Chondrocyte (in vitro differentiated cells): ENCODE data around the gene DOCK6. TPM values are rescaled to one million over a fixed set of nuclear protein-coding genes. Genes with fewer than 3 reads are reported as not detected.
A peak's percentile ranks its signal among the peaks of the same experiment; 100 is the strongest.

Experiments
- DNase-seq: peaks from one replicate; pipeline ENCODE4 v3.0.0; 2021; ENCODE audit warnings: mixed read lengths, low spot score
- H3K27ac Mint-ChIP-seq: one replicate; pipeline ENCODE4 v1.8.0; 2021; ENCODE audit warnings: mild to moderate bottlenecking, moderate library complexity, mixed read lengths; ENCODE audit not compliant: unreplicated experiment
- H3K27me3 Mint-ChIP-seq: 2 replicates; pipeline ENCODE4 v1.8.0; 2021; ENCODE audit warnings: low read depth, mixed read lengths
- H3K36me3 Mint-ChIP-seq: 2 replicates; pipeline ENCODE4 v1.8.0; 2021; ENCODE audit warnings: low read depth, mixed read lengths
- H3K4me1 Mint-ChIP-seq: 2 replicates; pipeline ENCODE4 v1.8.0; 2021; ENCODE audit warnings: low read depth, mild to moderate bottlenecking, mixed read lengths
- H3K4me3 Mint-ChIP-seq: one replicate; pipeline ENCODE4 v1.8.0; 2021; ENCODE audit warnings: mild to moderate bottlenecking, moderate library complexity, mixed read lengths; ENCODE audit not compliant: unreplicated experiment
- H3K9me3 Mint-ChIP-seq: 2 replicates; pipeline ENCODE4 v1.8.0; 2021; ENCODE audit warnings: low read depth, mixed read lengths
- total RNA-seq: library from RNA; stranded (reverse); gene quantifications from 3 replicates; pipeline ENCODE4 v1.2.1, GENCODE V29; 2021
- TF ChIP-seq, protein P1 (sequence below): fragments of 200-600 bp; sonication (generic); IDR thresholded peaks from 2 replicates; pipeline ENCODE4 v1.5.0; 2021; ENCODE audit warnings: antibody characterized with exemption, mild to moderate bottlenecking, moderate library complexity

Gene DOCK6
- total RNA-seq, 1 donor from 2014 or later: 44.4 TPM

DNA sequence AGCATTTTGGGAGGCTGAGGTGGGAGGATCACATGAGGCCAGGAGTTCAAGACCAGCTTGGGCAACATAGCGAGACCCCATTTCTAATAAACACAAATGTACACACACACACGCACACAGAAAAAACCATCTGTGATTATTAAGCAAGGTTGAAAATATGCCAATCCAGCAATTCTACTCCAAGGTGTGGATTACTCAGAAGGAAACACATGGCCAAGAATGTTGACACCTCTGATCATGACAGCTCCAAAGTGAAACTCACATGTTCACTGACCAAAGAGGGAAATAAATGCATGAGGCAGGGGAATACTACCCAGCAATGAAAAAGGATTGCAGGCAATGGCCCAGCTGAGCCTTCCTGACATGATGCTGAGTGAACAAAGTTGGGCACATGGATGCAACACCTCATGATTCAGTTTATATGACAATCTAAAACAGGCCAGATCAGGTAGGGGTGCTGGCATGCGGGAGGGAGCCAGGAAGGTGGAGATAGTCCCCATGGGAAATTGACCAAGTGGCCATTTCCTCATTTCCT is 4.4 kb downstream of the DOCK6 start:
- H3K9me3 Mint-ChIP-seq: no peaks in the 10 kb centered on the region
- TF ChIP-seq, protein P1, sequence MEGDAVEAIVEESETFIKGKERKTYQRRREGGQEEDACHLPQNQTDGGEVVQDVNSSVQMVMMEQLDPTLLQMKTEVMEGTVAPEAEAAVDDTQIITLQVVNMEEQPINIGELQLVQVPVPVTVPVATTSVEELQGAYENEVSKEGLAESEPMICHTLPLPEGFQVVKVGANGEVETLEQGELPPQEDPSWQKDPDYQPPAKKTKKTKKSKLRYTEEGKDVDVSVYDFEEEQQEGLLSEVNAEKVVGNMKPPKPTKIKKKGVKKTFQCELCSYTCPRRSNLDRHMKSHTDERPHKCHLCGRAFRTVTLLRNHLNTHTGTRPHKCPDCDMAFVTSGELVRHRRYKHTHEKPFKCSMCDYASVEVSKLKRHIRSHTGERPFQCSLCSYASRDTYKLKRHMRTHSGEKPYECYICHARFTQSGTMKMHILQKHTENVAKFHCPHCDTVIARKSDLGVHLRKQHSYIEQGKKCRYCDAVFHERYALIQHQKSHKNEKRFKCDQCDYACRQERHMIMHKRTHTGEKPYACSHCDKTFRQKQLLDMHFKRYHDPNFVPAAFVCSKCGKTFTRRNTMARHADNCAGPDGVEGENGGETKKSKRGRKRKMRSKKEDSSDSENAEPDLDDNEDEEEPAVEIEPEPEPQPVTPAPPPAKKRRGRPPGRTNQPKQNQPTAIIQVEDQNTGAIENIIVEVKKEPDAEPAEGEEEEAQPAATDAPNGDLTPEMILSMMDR: no peak
- peaks cover 4% of the 10 kb centered on the region for H3K4me1 Mint-ChIP-seq
- no peak overlapping the region for H3K4me3 Mint-ChIP-seq
- H3K27me3 Mint-ChIP-seq: no peaks in the 10 kb centered on the region
- H3K27ac Mint-ChIP-seq: no peak overlapping the region
- H3K36me3 Mint-ChIP-seq: peaks cover 1% of the 10 kb centered on the region
- DNase-seq: no peak

- Mint-ChIP-seq H3K27me3 (no peaks in the 10 kb centered on the region), H3K4me1 (peaks cover 4% of the 10 kb centered on the region), H3K27ac (no peak overlapping the region), H3K4me3 (no peak overlapping the region), H3K9me3 (no peaks in the 10 kb centered on the region), H3K36me3 (peaks cover 1% of the 10 kb centered on the region)
- no peak for DNase-seq
- TF ChIP-seq, protein P1: no peak
These were observed 6.1 kb downstream of the DOCK6 start for GRCh38 chr19:11256189-11256588.

DNA sequence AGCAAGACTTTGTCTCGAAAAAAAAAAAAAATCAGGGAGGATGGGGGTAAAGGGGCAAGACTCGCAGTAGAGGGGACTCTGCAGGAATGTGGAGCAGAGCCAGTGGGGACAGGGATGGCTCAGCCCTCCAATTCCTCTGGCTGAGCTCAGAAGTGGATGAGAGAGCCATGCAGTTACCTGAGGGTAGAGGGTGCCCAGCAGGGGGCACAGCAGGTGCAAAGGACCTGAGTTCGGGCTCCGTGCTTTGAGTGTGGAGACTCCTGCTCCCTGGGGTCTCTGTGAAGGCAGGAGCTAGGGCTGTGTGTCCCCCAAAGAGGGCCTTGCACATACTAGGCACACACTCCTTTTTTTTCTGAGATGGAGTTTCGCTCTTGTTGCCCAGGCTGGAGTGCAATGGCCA is 7.7 kb downstream of the DOCK6 start:
- H3K4me3 Mint-ChIP-seq: no peak overlapping the region
- no peaks in the 10 kb centered on the region for H3K27me3 Mint-ChIP-seq
- no peak for DNase-seq
- TF ChIP-seq, protein P1: peak; percentile 34
- H3K36me3 Mint-ChIP-seq: peaks cover 3% of the 10 kb centered on the region
- no peaks in the 10 kb centered on the region for H3K4me1 Mint-ChIP-seq
- no peak overlapping the region for H3K27ac Mint-ChIP-seq
- H3K9me3 Mint-ChIP-seq: no peaks in the 10 kb centered on the region

- Mint-ChIP-seq H3K4me3 (no peak overlapping the region), H3K27ac (no peak overlapping the region), H3K36me3 (peaks cover 5% of the 10 kb centered on the region), H3K27me3 (no peaks in the 10 kb centered on the region), H3K9me3 (no peaks in the 10 kb centered on the region), H3K4me1 (peaks cover under 1% of the 10 kb centered on the region)
- TF ChIP-seq, protein P1: no peak
- DNase-seq: no peak
These were observed 9.5 kb downstream of the DOCK6 start for GRCh38 chr19:11252665-11253355.

DNA sequence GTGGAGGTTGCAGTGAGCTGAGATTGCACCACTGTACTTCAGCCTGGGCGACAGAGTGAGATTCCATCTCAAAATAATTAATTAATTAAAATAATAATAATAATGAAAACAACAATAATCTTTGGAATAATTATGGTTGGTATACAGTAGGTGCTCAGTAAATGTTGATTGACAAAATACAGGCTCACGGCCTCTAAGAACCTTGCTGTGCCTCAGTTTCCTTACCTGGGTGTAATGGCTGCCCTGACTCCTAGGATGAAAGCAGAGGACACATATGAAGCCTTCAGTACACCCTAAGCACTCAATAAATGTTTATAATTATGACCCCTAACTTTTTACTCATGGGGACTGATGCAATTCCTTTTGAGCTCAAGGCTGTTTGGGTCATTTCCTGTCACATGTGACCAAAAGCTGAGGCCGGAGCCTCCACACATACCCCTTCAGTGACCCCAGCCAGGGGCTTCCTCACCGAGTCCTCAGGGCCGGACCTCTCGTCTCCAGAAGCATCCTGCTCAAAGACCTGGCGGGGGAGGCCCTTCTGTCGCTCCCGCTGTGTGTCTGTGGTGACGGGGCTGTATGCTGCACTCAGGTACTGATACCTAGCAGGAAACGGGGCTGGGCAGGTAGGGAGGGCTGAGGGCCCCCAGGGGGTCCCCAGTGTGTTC is 10.5 kb downstream of the DOCK6 start:
- peaks cover 3% of the 10 kb centered on the region for H3K4me1 Mint-ChIP-seq
- no peaks in the 10 kb centered on the region for H3K27me3 Mint-ChIP-seq
- H3K36me3 Mint-ChIP-seq: peaks cover 8% of the 10 kb centered on the region
- no peaks in the 10 kb centered on the region for H3K9me3 Mint-ChIP-seq
- no peak overlapping the region for H3K4me3 Mint-ChIP-seq
- H3K27ac Mint-ChIP-seq: no peak overlapping the region
- no peak for DNase-seq
- TF ChIP-seq, protein P1: no peak
